ENCODE results near the gene MYO5C. TPM values are rescaled to one million over a fixed set of nuclear protein-coding genes. Genes with fewer than 3 reads are reported as not detected.
A peak's percentile ranks its signal among the peaks of the same experiment; 100 is the strongest.

The MYO5C gene, protein sequence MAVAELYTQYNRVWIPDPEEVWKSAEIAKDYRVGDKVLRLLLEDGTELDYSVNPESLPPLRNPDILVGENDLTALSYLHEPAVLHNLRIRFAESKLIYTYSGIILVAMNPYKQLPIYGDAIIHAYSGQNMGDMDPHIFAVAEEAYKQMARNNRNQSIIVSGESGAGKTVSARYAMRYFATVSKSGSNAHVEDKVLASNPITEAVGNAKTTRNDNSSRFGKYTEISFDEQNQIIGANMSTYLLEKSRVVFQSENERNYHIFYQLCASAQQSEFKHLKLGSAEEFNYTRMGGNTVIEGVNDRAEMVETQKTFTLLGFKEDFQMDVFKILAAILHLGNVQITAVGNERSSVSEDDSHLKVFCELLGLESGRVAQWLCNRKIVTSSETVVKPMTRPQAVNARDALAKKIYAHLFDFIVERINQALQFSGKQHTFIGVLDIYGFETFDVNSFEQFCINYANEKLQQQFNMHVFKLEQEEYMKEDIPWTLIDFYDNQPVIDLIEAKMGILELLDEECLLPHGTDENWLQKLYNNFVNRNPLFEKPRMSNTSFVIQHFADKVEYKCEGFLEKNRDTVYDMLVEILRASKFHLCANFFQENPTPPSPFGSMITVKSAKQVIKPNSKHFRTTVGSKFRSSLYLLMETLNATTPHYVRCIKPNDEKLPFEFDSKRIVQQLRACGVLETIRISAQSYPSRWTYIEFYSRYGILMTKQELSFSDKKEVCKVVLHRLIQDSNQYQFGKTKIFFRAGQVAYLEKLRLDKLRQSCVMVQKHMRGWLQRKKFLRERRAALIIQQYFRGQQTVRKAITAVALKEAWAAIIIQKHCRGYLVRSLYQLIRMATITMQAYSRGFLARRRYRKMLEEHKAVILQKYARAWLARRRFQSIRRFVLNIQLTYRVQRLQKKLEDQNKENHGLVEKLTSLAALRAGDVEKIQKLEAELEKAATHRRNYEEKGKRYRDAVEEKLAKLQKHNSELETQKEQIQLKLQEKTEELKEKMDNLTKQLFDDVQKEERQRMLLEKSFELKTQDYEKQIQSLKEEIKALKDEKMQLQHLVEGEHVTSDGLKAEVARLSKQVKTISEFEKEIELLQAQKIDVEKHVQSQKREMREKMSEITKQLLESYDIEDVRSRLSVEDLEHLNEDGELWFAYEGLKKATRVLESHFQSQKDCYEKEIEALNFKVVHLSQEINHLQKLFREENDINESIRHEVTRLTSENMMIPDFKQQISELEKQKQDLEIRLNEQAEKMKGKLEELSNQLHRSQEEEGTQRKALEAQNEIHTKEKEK (N-terminal part only)
- total RNA-seq (2014; rRNA removed; shearing (Covaris generic)): 1.2 and 1.3 TPM in 2 replicates

DNA sequence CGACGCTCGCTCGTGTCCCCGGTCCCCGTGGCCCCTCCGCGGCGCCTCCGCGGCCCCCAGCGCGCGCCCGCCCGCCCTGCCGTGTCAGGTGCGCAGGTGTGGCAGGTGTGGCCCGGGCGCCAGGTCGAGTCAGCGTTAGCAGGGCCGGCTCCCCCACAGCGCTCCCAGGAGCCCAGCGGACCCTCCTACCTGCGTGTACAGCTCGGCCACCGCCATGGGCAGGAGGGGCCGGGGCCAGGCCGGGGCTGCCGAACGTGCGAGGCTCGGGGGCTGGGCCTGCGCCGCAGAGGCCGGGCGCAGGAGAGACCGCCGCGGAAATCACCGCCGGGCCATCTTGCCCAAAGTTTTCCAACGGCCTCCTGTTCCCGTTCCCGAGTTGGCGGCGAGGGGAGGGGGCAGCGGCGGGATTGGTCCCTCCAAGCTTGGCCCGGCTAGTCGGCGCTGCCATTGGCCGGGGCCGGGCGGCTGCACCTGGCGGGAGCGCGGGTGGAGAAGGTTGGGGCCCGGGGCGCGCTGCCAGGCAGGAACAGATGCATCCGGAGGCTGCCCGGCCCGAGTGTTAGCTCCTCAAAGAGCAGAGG lies at the start of gene MYO5C:
Gene MYO5C, minus strand, starts transcription at position 384 of the 581 bp plus-strand sequence. Its CDS starts 168 bp downstream, at position 216.
- peak; percentile 36 for DNase-seq (ENCODE audit: low read depth)

DNA sequence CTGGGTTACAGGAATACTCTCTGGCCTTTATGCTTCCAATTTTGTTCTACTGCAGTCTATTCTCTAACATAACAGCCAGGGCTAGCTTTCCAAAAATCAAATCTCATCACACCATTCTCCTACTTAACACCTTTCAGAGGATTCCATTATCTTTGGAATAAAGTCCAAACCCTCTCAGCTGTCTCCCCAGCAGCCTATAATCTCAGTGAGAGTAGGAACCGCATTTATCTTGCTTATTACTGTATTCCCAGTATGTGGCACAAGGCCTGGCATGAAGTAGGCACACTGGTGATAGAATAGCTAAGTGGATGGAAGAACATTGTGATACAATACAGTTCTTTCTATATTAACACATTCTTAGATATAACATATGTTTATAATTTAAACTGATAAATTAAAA lies 49.0 kb upstream of the MYO5C start:
- DNase-seq (ENCODE audit: low read depth): no peak

DNA sequence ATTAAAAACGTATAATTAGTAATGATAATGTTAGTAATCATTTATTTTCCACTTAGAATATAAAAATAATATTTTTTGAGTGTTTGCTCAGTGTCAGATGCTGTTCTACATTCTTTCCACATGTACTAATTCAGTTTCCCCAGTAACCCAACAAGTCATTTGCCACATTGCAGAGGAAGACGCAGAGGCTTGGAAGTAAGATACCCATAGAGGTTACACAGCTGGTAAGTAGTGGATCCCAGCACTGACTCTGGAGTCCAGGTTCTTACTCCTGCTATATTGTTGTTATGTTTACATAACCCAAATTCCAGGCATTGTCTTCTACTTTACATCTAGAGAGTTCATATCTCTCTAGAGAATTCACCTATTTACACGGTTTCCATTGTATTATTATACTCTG lies 48.2 kb upstream of the MYO5C start:
- no peak for DNase-seq (ENCODE audit: low read depth)

DNA sequence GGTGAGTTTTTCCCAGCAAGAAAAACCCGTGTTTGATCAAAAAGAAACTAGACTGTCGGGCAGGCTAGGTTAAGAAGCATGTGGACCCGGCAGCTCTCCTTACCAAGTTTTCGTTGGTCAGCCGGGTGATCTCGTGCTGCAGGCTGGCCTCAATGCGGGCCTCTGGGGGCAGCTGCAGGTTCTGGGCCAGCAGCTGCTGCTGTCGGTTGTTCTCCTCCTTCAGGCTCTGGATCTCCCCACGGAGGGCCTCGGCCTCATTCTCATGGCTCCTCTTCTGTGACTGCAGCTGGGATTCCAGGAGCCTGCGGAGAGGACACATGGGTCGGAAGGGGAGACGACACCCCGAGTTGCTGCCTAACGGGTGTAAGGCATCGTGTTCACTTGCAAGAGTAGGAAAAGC lies 44.5 kb upstream of the MYO5C start:
- DNase-seq (ENCODE audit: low read depth): no peak

DNA sequence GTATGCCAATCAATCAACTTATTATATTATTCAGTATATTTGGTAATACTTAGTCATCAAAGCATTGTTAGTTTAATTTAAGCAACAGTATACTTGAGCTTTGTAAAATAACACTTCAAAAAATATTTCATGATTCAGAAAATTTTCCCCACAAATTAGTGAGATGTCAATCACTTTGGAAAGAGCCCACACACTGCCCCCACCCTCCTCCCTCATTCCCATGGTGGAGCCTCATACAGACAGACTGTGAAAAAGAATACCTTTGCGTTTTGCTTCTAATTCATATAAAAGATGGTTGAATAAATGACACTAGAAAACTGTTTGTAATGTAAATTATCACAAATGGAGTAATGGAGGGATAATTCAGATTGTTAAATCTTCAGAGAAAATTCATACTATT lies 43.3 kb upstream of the MYO5C start:
- DNase-seq (ENCODE audit: low read depth): no peak

DNA sequence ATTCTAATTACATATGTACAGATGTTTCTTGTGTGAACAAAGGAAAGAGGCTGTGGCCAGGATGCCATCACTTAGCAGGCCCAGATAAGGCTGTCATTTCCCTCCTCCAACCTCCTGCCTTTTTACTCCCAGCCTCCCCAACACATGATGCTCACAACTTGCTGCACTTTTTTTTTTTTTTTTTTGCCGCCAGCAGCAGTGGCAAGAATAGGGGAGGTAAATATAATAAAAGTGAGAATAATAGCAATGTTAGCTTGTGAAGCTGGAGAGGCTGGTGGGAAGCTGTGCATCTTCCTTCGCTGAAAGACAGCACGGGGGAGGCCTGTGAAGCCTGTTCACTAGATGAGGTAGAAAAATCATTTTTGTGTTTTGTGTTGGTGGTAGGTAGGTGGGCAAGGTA lies 42.5 kb upstream of the MYO5C start:
- no peak for DNase-seq (ENCODE audit: low read depth)

DNA sequence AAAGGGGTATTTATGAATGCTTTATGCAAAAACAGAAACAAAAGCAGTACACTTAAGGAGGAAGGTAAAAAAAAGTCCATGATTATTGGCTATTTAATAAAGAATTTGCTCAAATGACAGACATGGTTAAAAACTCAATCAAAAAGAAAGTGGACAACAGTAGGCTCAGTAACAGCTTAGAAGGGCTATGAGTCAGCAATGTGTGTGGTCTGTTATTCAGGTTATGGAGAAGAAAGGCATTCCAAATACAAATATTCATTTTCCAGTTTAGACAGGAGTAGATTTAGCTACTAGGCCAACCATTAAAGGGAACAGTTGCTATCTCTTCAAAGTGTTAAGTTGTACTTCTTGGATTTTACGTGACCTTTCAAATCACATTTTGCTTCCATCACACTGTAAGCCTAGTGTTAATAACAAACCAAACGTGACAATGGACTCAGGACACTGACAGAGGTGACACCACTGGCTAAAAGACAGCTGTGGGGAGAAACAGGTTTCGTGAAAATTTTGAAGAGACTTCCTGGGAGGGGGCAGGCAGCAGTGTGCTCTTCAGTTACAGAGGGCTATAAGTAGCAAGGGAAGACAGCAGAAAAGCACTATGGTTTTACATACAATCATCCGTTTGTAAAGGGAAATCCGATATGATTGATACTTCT lies 41.7 kb upstream of the MYO5C start:
- DNase-seq (ENCODE audit: low read depth): peak; percentile 64

DNA sequence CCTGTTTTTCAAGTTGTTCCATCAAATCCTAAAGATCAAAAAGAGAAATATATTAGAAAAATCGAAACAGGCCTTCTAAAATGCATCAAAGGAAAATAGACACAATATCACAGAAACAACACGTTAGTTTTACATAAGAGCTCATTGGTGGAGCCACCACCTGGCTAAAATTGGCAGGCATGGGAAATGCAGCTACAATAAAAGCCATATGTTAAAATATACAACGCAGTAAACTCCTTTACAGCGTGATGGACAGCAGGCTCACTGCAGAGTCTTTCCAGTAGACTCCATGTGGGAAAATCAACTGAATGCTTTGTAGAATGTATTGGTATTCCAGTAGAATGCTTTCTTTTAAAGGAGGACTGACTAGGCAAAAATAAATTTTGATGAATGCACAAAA lies 40.9 kb upstream of the MYO5C start:
- DNase-seq (ENCODE audit: low read depth): no peak

DNA sequence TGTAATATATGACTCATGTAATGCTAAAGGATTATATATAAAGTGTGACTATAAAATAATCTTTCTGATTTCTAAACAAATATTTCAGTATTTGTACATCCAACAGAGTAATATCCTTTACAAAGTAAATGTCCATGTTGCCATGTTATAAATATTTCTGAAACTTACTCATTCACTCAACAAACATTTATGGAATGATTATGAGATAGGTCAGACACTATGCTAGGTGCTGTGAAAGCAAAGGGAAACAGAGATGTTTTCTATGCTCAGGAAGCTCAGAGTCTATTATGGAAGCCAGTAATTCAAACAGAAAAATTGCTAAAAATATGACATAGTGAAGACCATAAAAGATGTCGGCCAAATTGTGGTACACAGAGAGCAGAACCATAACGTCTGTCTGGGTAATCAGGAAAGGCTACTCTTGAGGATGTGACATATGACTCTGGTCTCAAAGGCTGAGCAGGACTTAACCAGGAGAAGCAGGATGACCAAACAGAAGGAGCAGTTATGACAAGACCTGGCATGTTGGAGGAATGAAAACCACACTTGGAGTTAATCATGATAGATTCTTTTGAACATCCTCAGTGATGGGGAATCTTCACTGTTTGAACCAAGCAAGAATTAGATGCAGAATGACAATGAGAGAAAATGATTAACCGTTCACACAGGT lies 39.0 kb upstream of the MYO5C start:
- DNase-seq (ENCODE audit: low read depth): no peak

DNA sequence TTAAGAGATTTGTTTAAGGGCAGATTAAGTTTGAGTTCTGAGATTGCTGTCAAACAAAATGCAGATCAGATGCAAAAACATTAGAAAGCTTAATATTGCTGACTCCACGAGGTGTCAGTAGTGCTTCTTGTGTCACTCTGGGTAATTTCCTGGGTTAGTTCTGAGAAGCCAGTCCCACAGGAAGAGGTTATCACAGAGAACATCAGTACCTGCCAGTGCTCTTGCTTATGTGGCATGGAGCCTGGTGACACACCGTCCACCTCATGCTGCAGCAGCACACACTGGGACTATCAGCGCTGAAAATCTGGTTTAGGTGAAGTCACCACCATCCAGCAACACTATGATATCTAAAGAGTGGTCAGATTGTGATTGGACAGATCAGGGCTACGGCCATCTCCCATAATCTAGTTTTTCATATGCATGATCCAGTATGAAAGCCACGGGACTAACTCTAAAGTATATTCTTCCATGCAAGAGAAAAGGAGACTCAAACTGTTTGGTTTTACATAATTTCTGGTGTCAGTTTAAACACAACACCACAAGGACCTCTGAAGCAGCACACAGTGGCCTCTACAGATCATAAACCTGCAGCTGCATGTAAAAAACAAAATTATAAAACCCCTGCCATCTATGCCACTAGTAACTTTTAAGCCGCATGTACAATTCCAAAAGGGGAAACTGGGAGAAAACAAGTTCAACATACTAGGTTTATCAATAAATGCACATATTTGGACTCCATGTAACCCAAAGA lies 36.1 kb upstream of the MYO5C start:
- DNase-seq (ENCODE audit: low read depth): peak; percentile 41

DNA sequence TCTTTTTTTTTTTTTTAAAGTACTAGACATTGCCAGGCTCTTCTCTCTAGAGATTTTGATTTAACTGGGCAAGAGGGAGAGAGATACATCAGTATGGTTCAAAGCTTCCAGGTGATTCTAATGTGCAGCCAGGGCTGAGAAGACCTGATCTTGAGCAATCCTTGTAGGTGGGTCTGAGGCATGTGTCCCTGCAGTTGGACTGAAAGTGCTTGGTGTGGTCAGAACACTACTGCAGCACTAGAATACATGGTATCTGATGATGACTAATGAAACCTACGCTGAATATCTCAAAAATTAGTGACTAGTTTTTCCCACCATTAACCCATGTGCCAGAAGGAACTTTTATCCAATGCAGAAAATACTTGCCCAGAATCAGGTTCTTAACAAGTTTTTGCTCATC lies 34.4 kb upstream of the MYO5C start:
- no peak for DNase-seq (ENCODE audit: low read depth)

DNA sequence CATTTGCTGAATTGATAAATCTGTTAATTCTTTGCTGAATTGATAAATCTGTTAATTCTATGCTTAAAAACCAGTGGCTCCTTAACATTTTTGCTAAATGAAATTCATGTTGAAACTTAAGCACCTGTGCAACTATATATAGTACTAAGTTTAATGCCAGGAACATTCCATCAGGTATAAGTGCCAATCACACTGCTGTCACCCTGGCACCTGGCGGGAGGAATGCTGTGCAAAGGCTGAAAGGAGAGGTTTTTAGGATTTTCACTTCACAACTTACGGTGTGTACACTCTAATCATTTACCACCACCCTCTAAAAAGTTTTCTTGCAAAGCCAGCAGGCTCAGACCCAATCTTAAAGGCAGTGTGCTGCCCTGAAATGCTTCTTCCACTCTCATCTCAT lies 33.5 kb upstream of the MYO5C start:
- DNase-seq (ENCODE audit: low read depth): no peak

DNA sequence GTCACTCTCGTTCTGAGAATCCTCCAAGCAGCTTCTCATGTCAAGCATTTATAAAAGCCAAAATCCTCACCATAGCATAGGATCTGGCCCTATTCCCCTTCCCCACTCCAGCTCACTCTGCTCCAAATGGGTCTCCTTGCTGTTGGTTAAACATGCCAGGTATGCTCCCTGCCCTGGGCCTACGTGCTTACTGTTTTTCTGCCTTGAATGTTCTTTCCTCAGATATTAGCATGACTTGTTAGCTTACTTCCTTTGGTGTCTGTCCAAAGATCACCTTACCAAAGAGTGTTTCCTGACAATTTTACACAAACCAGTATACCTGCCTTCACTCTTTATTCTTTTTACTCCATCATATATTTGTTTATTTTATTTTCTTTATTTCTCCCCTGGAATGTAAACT lies 33.1 kb upstream of the MYO5C start:
- DNase-seq (ENCODE audit: low read depth): no peak

DNA sequence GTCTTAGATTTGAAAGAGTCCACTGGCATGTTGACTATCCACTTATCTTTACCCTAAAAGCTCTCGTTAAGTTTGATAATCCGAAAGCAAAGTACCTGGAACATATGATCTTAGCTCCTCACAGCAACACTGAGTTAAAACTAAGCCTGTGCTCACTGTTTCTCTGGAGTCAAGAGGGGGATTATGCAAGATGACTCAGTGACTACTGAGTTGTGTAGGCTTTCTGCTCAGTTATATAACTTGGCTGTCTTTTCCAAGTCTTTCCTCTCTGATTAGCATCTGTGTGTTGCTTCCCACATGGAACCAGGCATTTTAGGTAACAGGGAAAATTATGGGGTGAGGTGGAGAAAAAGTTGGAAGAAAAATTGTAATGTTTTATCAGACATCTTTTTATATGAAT lies 31.2 kb upstream of the MYO5C start:
- DNase-seq (ENCODE audit: low read depth): no peak

DNA sequence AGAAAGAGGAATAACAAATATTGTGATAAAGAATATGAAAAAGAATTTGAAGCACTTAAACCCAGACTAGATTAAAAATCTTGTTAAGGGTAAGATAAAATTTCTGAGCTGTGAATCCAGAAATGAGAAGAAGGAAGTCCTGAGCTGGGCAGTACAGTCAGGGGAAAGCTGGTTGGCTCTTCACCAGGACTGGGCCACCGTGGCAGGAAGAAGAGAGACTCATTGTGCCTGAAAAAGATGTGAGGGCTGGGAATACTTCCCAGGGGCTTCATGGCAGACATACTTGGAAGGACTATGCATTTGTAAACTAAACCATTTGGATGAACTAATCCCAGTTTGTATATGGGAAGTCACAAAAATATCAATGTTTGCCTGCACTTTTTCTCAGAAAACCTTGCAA lies 28.5 kb upstream of the MYO5C start:
- DNase-seq (ENCODE audit: low read depth): no peak

DNA sequence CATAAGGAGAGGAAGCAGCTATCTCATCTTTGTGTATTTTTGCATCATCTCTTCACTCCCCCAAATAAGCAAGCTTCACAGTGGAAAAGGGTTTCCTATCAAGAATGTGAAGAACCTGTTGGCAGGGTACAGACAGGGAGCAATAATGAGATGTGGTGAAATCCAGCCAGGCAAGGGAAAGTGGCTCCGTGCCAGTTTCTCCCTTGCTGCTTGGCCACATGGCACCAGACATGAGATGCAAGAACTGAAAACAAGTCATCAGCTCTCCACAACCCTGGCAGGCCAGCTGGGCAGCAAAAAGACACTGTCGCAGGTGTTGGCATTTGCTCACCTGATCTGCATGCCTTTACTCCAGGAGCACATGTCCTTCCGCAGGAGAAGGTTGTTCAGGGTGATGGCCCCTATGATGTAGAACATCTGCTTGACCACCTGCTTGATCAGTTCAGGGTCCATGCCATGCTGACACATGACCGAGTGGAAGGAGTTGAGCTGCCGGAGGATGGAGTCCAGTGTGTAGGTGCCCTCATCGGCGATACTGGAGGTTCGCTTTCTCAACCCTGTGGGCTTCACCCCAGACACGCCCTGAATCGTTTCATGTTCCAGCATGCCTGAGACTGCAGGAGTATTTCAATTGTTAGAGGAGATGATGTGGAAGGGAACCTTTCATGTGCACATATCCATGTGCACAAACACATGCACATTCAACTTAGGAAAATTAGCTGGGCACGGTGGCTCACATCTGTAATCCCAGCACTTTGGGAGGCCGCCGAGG lies 23.3 kb upstream of the MYO5C start:
- DNase-seq (ENCODE audit: low read depth): peak; percentile 6

DNA sequence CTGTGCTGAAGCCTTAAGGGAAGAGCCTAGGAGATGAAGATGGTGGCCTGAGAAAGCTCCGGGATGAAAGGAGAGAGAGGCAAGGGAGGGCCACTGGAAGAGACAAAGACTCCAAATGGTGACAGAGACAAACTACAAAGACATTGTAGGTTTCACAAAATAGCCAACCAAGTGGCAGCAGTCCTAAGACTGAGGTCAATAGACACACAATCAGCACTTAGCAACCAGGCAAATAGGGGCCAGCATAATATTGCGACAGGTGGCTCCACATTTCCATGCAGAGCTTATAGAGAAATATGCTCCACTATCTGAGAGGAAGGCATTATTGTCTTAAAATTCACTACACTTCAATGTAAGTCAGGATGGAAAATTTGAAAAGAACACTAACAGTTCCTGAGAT lies 22.1 kb upstream of the MYO5C start:
- DNase-seq (ENCODE audit: low read depth): no peak

DNA sequence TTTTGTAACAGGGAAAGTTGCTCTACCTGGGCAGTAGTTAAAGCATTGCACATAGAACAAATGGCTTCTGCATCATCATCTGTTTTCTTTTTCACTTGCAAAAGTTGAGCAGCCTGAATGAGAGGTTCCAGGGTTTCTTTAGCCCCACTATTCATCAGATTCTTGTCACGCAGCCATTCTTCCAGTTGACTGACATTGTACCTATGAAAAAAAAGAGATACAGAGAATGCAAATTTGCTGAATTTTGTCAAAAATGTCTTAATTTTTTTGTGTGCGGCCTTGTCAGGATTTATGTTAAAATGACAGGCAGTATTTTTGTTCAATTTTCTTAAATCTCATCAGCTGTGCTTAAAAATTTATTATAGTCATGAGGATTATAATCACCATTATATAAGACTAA lies 21.4 kb upstream of the MYO5C start:
- DNase-seq (ENCODE audit: low read depth): no peak

DNA sequence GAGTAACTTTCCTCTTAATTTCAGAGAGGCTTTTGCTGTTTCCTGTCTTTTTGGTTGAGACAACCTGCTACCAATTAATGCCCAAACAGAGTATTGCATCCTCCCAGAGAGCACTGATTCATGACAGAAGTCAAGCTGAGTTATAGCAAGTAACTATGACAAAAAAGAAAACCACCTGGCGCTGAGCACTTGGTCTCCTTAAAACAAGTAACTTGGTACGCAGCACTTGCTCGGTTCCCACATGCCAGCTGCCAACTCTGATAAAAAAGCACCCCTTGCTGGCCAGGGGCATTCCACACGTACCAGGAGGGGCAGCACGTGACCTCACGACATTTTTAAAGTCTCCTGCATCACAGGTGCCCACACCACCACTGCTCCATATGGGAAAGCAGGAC lies 13.5 kb upstream of the MYO5C start:
- DNase-seq (ENCODE audit: low read depth): no peak
